A549 treated with AZD2906 at 1 μM for 4 hours (cell line): ENCODE measurements around the gene SLC31A2. TPM values are rescaled to one million over a fixed set of nuclear protein-coding genes. Genes with fewer than 3 reads are reported as not detected.

Source experiments
- total RNA-seq: library from RNA; stranded (reverse); fragments of 200-300 nt; extraction: Qiagen RNA extraction; gene quantifications from 5 replicates; pipeline ENCODE4 v1.2.3, GENCODE V29; 2022

Gene SLC31A2, protein sequence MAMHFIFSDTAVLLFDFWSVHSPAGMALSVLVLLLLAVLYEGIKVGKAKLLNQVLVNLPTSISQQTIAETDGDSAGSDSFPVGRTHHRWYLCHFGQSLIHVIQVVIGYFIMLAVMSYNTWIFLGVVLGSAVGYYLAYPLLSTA
- total RNA-seq = 7.7 to 8.5 TPM (median 8.0 TPM) in 5 replicates

DNA sequence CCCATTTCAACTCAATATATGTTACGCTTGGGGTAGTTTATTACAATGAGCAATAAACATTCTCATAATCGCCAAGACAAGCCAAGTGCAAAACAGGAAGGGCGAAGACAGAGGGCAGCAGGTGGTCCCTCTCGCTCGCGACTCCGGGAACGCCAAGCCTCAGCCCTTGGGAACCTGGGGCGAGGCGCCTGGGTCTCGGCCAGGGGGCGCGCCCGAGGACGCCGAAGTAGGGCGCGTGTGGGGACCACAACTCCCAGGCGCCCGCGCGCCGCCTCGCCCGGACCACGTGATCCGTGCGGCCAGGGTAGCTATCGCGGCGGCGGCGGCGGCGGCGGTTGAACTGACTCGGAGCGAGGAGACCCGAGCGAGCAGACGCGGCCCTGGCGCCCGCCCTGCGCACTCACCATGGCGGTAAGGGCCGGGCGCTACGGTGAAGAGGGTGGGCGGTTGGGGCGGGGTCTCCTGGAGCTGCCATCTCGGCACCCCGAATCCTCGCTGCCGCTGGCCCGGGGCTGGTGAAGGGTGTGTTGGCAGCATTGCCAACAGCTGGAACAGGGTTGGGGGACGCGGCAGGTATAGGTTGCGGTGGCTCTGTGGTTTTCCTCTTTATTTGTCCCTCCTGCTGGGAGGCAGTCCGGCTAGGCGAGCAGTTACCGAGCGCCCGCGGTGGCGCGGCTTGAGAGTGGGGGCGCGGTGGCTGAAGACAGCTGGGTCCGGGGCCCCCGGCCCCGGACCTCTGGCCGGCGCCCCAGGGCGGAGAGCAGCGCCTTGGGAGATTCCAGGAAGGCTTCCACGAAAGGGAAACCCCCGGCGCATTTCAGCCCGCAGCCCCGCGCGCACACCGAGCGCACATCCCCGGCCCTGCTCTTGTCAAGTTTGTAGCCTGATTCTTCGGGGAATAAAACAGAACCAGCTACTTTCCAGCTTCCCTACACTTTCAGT lies at the start of gene SLC31A2:
Gene SLC31A2 (plus strand): TSS at position 338 of the 942 bp plus-strand sequence. CDS start 68 bp downstream, at position 406.

Other genes with a start within 250 kb of the SLC31A2 start
- 0.64 to 0.77 TPM (median 0.67 TPM) in 5 replicates for gene ZNF883, start 138.8 kb upstream of the SLC31A2 start, total RNA-seq
- 1.4 to 2.4 TPM (median 1.7 TPM) in 5 replicates for gene ZFP37, start 94.3 kb upstream of the SLC31A2 start, total RNA-seq
- 15.9 to 17.3 TPM (median 16.3 TPM) in 5 replicates for gene FKBP15, start 70.3 kb downstream of the SLC31A2 start, total RNA-seq
- 16.9 to 21.8 TPM (median 17.7 TPM) in 5 replicates for gene SLC31A1, start 70.5 kb downstream of the SLC31A2 start, total RNA-seq
- gene CDC26, start 124.6 kb downstream of the SLC31A2 start, total RNA-seq = 41.2 to 56.4 TPM (median 45.1 TPM) in 5 replicates
- 48.8 to 57.9 TPM (median 52.0 TPM) in 5 replicates for gene PRPF4, start 124.7 kb downstream of the SLC31A2 start, total RNA-seq
- 0.10 to 0.19 TPM in 2 of 5 replicates, not detected in the others for gene RNF183, start 152.4 kb downstream of the SLC31A2 start, total RNA-seq
- 0.96 to 1.4 TPM (median 1.1 TPM) in 5 replicates for gene WDR31, start 189.3 kb downstream of the SLC31A2 start, total RNA-seq
- 0.07 to 0.12 TPM (median 0.09 TPM) in 5 replicates for gene BSPRY, start 198.5 kb downstream of the SLC31A2 start, total RNA-seq
- 20.3 to 24.8 TPM (median 22.6 TPM) in 5 replicates for gene HDHD3, start 226.0 kb downstream of the SLC31A2 start, total RNA-seq